SW480 (cell line): Measurements from ENCODE around the gene PKHD1.

ENCODE experiments used
- DNase-seq: peaks from one replicate; pipeline ENCODE4 v3.0.0-alpha.2; 2016; ENCODE audit warnings: low spot score

PKHD1 gene

DNA sequence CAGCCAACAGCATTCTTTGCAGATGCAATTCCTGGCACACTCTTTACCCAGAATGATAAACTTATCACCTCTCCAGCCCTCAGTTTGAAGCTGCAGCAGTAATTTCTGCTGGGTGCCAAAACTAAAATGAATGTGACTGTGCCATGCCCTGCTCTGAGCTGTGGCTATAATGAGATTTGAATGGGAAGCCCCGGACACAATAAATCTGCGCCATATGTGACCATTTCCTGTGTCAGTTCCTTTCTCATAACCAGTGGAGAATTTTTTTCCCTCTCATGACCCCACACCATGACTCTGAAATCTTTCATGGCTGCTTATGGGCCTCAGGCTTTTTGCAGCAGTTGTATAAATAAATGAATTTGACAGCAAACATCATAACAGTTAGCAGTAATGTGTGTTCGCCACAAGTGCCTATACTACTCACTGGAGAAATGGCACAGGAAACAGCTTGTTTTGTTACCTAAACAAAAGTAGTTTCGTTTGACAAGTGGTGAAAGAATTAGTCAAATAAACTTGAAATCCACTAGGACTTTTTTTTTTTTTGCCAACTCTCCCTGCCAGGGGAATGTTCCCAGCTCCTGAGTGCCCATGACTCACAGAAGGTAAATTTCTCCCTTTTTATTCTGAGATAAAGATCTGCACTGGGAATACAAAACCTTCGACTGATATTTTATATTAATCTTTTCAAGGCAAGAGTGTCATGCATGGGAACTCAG lies 408.4 kb downstream of the PKHD1 start:
- no peak for DNase-seq

DNA sequence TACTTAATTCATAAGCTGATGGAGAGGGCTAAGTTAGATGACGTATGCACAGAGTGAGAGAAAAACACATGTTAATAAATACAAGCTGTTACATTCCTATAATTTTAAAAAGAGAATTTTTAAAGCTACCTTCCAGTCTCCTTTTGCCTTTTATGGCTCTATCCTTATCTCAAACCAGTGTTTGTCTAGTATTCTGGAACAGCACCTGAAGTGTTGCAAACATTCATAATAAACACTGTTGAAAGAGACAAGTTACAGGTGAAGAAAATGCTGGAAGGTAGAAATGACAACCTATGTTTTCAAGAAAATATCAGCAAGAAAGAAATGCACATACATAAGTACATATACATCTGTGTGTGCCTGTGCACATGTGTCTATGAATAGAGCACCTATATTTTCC lies 409.1 kb downstream of the PKHD1 start:
- no peak for DNase-seq

DNA sequence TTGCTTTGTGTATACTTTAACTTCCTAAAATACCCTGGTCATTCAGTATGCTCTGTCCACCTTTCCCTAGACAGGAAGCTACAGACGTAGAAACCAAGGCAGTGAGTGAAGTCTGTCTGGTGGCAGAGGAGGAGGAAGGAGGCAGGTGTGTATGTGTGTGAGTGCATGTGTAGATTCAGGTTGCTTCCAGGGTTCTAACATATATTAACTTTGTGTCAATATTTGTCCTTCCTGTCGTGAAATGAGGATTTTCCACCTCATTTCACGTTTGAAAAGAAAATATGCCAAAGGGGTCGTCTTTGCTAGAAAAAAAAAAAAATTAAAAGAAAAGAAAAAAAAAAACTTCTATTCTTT lies 411.5 kb downstream of the PKHD1 start:
- no peak for DNase-seq

DNA sequence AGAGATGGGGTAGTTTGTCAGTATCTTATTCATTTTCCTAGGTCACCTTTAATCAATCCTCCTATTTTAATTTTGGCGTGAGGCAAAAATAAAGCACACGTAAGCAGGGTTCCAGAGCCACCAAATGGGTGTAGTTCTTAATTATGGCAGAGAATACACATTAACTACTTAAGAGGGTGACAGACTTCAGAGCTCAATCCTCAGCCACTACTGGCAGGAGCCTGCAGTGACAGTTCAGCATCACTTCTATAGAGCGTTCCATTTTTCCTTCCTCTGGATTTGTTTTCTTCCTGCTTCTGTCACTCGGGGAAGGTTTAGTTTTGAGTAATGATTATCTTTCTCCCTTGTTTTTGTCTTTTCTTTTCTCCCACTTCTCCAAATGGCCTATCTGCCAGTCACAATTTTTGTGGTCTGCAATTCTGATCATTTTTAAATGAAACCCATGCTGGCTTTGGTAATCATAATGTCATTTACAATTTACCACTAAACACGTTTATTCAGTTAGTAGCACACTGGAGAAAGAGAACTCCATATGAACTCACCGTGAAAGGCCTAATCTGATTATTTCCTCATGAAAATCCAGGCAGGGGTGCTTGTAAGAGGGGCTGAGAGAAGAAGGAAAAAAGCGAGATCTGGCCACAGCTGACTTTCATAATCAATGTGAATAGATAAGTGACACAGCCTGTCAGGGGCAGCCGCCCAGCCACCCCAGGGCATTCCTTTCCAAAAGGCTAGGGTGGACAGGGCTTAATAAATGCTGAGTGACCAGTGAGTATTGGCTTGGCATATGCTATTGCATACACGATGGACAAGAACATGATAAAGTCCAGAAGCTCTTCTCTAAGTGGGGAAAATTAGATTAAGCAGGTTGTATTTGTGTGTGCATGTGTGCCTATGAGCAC lies 412.1 kb downstream of the PKHD1 start:
- no peak for DNase-seq

DNA sequence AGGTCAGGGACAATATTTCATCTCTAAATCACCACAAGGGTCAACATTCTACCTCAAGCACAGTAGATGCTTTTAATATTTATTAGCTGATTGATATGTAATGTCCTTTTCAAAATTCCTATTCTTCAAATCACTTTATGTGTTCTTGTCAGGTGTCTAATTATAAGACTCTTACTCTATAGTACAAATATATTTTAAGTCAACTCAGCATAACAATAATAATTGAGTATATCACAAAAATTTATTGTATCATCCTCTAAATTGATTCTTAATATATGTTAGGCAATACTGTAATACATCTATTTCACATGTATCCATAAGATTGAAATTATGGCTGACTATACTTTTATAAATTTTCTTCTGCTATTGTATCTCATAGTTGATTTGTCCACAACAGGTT lies 423.9 kb downstream of the PKHD1 start:
- DNase-seq, result no peak

DNA sequence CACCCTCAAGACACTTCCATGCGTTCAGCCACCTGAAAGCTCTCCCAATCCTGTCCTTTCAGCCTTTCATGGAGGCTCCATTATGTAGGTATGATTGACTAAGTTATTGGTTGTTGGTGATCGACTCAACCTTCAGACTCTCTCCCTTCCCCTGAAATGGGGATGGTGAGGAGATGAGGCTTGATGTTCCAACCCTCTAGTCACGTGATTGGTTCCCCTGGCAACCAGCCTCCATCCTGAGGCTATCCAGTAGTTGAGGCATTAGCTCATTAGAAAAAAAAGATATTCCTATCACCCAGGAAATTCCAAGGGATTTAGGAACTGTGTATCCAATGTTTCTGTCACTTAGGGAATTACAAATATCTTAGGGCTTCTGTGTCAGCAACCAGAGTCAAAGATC lies 426.6 kb downstream of the PKHD1 start:
- DNase-seq, result no peak

DNA sequence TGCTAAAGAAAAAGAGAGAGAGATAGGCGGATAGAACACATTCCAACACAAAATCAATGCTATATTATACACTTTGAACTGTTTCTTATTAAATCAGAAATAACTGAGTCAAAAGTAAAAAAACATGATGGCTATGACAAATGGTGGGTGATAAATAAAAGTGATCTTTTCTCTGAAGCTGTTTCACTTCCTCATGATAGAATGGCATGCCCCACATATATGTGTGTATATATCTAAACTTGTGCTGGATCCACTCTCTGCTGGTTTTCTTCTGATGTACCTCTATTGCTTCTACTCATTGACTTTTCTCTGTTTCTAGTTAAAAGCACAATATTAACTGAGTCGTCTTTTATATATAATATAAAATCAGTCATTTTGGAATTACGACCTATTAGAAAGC lies 429.9 kb downstream of the PKHD1 start:
- DNase-seq, result no peak

DNA sequence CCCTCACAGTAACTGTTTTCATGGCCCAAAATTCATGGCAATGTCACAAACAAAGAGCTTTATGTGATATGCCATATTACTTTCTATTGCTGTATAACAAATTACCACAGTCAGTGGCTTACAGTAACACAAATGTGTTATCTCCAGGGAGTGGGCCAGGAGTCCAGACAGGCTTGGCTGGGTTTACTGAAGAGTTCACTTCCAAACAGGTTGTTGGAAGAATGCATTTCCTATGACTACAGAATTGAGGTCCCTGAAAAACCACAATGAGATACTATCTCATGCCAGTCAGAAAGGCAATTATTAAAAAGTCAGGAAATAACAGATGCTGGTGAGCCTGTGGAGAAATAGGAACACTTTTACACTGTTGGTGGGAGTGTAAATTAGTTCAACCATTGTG lies 431.9 kb downstream of the PKHD1 start:
- no peak for DNase-seq

DNA sequence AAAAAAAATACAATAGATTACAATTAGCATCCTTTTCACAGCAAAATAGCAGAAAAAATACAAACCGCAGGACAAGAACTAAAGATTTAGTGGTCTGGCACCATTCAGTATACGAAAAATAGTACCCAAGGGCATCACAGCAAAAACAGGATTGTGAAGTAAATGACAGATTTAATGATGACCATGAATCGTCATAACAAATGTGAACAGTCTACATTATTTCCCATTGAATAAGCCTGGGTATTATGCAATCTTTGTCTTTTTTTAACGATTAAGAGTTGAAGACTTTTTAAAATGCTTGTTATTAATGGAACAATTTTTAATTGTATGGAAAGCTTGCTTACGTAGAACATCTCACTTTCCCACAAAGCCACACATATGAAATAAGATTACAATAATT lies 432.8 kb downstream of the PKHD1 start:
- DNase-seq, result no peak

DNA sequence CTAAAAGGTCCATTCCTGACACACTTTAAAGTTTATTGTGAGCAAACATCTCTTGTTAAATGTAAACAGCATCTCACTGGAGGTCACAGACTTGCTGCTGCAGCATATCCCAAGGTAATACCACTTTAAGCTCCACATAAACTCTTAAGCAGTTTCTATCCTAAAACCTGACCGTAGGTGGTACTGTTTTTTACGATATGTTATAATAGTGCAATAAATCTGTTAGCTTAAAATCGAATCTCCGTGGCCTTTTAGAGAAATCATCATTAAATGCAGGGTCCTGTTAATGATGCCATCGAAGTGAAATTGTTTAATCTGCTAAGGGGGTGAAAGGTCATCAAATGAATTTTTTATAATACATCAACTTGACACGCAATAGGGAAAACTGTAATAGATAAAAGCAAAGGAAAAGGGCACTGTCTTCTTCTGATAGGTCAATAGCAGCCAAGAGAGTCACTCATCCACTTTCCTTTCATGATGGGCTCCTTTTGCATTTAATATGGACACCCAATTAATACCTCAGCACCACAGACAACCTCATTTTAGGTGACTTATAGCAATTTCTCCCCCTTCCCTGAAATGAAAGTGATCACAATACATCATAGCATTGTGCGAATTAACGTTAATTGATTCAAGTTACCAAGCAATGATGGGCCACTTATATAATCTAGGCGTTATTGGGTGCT lies 436.1 kb downstream of the PKHD1 start:
- DNase-seq, result no peak

DNA sequence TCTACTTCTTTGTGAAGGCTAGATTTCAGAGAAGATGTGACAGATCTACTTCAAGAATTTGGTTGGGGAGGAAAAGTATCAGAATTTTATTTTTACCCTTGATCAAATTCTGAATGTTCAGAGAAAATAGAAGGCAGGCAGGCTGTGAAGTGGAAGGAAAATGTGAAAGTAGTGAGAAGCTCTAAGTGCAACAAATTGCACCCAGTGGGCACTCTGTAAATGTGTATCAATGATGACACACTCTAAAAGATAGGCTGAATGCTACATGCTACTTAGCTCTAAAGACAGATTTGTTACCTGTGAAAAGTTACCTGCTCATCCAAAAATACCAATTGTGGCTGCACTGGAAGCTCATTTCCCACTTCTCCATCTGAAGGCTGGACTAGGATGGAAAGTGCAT lies 438.6 kb downstream of the PKHD1 start:
- DNase-seq, result no peak

DNA sequence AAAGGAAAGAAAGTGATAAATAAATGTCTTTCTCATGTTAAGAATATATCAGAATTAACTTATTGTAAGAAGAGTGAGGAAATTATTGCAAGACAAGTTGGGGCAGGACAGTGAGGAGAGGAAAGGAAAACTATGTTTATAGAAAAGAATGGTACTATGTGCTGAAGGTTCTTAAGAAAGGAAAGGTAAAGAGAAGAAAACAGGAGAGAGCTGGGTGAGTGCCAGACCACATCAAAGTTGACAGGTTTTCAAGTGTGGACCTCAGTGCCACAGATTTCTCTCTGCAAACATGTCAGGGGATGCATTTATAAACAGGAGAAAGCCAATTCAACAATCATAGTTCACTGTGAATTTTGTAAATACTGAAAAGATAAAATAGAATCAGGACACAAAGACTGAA lies 439.2 kb downstream of the PKHD1 start:
- peak; percentile 2 for DNase-seq

DNA sequence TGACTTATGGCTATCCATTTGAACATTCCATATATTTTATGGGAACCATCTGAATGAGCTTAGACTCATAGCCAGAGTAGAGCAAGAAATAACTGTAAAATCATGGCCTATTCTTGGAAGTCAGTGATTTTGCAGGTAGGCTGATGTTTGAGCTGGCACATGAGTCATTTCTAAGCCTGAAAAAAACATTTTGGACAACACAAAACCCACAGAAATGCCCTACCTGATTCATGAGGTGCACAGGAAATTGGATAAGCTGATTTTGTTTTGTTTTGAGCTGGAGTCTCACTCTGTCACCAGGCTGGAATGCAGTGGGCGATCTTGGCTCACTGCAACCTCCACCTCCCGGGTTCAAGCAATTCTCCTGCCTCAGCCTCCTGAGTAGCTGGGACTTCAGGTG lies 443.0 kb downstream of the PKHD1 start:
- no peak for DNase-seq

DNA sequence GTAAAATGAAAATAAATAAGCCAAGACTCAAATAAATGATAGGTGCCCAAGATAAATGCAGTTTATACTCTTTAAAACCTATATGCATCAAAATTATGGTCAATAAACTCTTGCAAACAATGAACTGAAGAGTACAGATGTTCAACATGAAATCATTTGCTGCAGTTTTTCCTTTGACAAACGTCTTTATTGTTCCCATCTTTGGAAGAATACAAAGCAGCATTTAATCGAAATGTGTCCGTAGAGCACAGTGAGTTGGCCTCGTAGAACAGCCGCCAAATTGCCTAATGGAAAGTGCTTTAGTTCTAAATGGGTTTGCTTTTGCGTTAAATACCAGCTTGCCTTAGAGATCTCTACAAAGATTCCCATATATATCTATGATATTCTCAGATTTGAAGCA lies 447.4 kb downstream of the PKHD1 start:
- DNase-seq, result no peak

DNA sequence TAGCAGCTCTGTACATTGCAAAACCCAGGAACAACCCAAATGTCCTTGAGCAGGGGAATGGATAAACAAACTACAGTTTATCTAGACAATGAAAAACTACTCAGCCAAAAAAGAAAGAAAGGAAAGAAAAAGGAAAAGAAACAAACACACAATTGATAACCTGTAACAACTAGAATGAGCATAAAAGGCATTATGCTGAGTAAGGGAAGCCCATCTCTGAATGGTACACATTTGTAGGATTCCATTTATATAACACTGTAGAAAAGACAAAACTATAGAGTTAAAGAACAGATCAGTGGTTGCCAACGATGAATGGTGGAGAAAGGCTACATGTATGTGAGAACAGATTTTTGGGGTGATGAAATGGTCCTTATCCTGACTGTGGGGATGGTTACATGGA lies 454.0 kb downstream of the PKHD1 start:
- no peak for DNase-seq

DNA sequence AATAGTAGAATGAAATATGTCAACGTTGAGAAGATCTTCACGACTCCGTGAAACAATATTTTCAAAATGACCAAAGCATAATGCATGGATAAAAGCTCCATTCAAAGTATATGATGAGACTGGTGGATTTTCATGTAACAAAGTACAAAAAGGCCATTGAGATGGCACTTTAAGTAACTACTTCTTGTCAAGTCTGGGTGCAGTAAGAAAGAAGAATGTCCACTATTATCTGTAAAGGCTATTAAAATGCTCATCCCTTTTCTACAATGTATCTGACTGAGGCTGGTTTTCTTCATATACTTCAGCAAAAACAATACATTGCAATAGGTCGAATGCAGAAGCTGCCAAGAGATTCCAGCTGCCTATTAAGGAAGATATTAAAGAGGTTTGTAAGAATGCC lies 457.4 kb downstream of the PKHD1 start:
- no peak for DNase-seq

DNA sequence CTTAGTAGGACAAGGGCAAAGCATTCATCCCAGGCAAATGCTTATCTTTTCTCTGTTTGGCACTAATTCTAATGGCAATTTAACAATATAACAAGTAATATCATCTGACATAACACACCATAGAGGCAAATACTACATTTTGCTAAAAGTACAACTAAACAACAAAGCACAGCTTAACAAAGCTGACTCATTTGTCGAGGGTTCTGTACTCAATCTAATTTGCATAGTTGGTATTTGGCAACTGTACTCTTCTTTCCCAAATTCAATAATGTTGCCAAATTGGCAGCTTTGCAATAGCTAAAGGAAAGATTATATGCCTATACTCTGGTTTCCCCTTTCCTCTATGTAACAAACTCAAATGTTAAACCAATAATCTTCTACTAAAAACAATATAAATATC lies 461.0 kb downstream of the PKHD1 start:
- no peak for DNase-seq

DNA sequence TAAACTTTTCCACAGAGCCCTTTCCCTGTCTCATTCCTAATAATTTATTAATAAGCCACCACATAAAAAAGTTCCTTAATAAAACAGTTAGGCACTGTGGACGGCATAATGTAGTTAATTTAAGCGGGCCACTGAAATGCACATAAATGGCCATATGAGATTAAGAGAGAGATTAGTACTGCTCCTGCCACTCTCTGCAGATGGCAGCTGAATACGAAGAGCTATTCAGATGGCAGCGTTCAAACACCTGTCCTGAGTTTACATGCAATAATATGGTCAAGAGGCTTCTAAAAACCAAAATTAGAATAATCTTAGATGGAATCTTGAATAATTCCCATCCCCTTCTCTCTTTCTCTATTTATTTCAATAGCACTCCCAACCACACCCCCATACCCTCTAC lies 461.8 kb downstream of the PKHD1 start:
- no peak for DNase-seq

DNA sequence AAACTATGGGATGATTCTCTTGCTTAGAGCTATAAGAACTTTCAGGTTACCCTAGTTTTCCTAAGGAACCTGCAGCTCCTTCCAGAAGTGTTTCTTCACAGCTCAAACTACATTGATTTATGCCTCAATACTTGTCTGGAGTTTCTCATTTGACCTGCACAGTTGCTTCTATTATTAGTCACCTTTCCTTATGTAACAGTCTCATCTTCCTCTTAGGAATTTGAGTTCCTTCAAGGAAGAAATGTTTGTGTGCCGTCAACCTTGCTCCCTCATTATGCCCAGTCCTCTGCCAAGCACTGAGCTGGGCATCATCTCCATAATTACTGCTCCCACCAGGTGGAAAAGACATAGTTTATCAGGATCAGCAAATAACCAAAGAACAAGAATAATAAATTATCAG lies 466.4 kb downstream of the PKHD1 start:
- DNase-seq, result no peak

DNA sequence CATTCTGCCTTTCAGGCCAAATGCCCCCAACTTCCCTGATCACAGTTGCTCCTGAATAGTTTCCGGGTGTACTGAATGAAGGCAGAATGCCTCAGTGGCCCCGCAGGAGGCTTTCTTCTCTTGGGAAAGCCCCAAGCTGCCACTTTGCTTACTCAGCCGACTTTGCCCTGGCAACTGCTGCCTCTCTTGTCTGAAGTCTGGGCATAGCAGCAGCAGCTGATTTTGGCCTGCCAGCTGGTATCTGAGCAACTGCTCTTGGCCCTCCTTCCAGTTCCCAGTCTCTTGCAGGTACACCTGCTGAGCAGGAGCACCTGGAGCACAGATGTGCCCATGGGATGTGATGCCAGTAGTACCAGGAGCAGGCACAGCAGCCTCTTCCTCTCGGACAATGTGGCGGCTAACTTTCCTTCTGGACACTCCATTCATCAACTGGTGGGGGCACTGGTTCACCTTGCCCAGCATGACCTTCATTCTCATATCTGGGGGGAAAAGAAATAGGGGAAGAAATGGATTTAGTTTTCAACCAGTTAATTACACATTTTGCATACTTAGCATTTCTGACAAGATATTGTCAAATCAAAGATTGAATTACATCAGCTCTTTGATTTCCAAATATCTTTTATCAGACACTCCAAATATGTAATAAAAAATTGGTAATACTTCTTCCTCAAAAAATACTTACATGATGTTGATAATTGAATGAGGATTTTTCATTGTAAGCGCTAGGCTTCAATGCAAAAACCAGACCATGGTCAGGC lies 468.2 kb downstream of the PKHD1 start:
- DNase-seq, result no peak

DNA sequence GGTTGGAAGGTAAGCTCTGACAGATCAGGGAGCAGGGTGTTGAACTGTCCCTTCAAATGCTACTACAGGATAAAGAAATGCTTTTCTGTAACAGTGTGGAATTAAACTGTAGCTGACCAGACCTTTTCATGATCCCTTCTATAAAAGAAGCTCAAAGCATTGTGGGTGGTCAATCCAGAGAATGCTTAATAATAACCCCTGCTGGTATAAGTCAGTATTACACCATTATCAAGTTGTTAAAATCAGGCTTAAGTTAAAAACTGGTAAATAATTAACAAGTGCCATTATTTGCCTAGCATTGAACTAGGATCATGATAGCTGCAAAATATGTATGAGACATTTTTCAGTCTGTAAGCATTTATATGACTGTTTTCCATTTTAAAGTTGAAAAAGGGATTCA lies 468.9 kb downstream of the PKHD1 start:
- DNase-seq, result peak; percentile 5

DNA sequence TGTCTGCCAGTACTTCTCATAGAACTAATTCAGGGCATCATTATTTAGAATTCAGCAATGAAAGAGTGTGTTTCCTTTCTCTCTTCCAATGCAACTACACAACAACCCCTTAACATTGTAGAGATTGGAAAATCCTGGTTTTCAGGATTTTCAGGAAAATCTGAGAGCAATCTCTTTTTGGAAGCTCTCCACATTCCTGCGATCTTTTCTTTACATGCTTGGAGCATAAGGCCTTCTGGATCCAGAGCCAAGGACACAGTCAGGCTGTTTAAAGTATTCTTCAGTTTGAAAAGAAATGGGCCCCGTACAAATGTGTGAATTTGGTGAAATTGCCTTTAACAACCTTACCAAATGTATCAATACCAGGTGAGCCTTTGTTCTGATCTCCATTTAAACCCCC lies 469.7 kb downstream of the PKHD1 start:
- no peak for DNase-seq
